Activated T-cell treated with anti-CD3 and anti-CD28 coated beads, Interleukin-2, amount 50 U/mL, for 24 hours (primary cell): ENCODE results near the gene PELI3.
"Not testable (repeated sequence)": the region's sequence is repeated elsewhere in the genome, so short reads cannot be mapped to it uniquely, and the experiment has no call there.

Source experiments
- DNase-seq: peaks from one replicate; pipeline ENCODE4 v3.0.0-alpha.2; 2020
- H3K27ac Mint-ChIP-seq: 2 replicates; pipeline ENCODE4 v1.8.0; 2020; ENCODE audit warnings: mild to moderate bottlenecking, mixed read lengths
- H3K27me3 Mint-ChIP-seq: 2 replicates; pipeline ENCODE4 v1.8.0; 2020; ENCODE audit warnings: mixed read lengths
- H3K36me3 Mint-ChIP-seq: 2 replicates; pipeline ENCODE4 v1.8.0; 2020; ENCODE audit warnings: low read depth, mixed read lengths
- H3K4me1 Mint-ChIP-seq: 2 replicates; pipeline ENCODE4 v1.8.0; 2020; ENCODE audit warnings: low read depth, mixed read lengths
- H3K4me3 Mint-ChIP-seq: 2 replicates; pipeline ENCODE4 v1.8.0; 2020; ENCODE audit warnings: mild to moderate bottlenecking, moderate library complexity, mixed read lengths
- H3K9me3 Mint-ChIP-seq: 2 replicates; pipeline ENCODE4 v1.8.0; 2020; ENCODE audit warnings: mixed read lengths

Gene PELI3

DNA sequence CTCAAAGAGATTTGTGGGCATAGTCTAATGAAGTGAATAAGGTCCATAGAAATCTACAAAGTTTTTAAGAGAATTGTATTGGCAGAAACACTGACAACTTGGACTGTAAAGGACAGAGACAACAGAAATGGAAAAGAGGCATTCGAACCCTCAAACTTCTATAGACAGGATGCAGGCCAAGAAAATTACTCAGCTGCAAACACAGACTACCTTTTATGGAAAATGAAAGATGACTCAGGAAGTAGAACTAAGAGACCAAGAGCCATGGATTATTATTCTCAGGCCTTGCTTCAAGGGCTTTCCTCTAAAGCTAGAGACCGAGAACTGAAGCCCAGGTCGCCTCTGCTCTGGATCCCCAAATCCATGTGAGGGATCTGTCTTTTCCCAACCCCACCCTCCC is 3.8 kb upstream of the PELI3 start:
- DNase-seq: no peak
- no peak overlapping the region for H3K4me3 Mint-ChIP-seq
- H3K9me3 Mint-ChIP-seq: no peaks in the 10 kb centered on the region
- no peaks in the 10 kb centered on the region for H3K36me3 Mint-ChIP-seq
- peaks cover 40% of the 10 kb centered on the region for H3K4me1 Mint-ChIP-seq
- peak overlapping the region; percentile 59 for H3K27ac Mint-ChIP-seq
- no peaks in the 10 kb centered on the region for H3K27me3 Mint-ChIP-seq

DNA sequence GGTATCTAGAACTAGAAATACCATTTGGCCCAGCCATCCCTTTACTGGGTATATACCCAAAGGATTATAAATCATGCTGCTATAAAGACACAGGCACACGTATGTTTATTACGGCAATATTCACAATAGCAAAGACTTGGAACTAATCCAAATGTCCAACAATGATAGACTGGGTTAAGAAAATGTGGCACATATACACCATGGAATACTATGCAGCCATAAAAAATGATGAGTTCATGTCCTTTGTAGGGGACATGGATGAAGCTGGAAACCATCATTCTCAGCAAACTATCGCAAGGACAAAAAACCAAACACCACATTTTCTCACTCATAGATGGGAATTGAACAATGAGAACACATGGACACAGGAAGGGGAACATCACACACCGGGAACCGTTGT is 2.6 kb upstream of the PELI3 start:
- H3K4me1 Mint-ChIP-seq: peaks cover 39% of the 10 kb centered on the region
- not testable (repeated sequence) for H3K4me3 Mint-ChIP-seq, H3K27me3 Mint-ChIP-seq, DNase-seq, H3K27ac Mint-ChIP-seq, H3K36me3 Mint-ChIP-seq, H3K9me3 Mint-ChIP-seq

GRCh38 chr11:66464916-66465315 is 1.8 kb upstream of the PELI3 start:
- Mint-ChIP-seq H3K9me3 (no peaks in the 10 kb centered on the region), H3K4me3 (no peak overlapping the region), H3K36me3 (no peaks in the 10 kb centered on the region), H3K27ac (no peak overlapping the region), H3K27me3 (no peaks in the 10 kb centered on the region), H3K4me1 (peaks cover 33% of the 10 kb centered on the region)
- no peak for DNase-seq

- H3K27me3 Mint-ChIP-seq: no peaks in the 10 kb centered on the region
- peak overlapping the region; percentile 79 for H3K4me3 Mint-ChIP-seq
- peak overlapping the region; percentile 47 for H3K27ac Mint-ChIP-seq
- H3K9me3 Mint-ChIP-seq: no peaks in the 10 kb centered on the region
- H3K4me1 Mint-ChIP-seq: peaks cover 38% of the 10 kb centered on the region
- DNase-seq: no peak
- H3K36me3 Mint-ChIP-seq: peaks cover 4% of the 10 kb centered on the region
Measured at GRCh38 chr11:66465373-66466224, 1.1 kb upstream of the PELI3 start.

DNA sequence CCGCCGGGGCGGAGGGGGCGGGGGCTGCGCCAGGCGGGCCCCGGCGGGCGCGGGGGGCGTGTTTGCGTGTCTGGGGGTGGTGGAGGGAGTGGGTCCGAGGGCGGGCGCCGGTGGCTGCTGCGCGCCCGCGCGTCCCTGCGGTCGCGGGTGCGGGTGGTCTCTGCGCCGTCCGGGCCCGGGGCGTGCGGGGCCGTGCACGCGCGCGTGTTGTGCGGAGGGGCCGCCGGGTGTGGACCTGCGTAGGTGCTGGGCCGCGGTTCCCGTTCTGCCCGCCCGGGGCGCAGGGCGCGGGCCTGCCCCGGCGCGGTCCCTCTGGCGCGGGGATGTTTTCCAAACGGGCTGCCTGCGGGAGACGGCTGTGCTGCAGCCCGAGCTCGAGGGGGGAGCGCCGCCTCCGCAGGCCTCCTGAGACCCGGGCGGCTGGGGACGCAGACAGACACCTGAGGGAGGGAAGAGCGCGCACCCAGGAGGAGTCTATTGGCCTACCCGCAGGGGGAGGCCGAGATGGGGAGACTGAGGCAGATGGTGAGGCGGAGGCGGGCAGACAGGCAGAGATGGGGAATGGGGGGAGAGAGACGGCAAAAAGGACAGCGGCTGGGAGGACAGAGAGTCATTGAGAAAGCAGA is 442 bp downstream of the PELI3 start:
- peak overlapping the region; percentile 82 for H3K4me3 Mint-ChIP-seq
- peaks cover 40% of the 10 kb centered on the region for H3K4me1 Mint-ChIP-seq
- H3K27ac Mint-ChIP-seq: peak overlapping the region; percentile 80
- no peak for DNase-seq
- H3K9me3 Mint-ChIP-seq: no peaks in the 10 kb centered on the region
- H3K36me3 Mint-ChIP-seq: peaks cover 9% of the 10 kb centered on the region
- H3K27me3 Mint-ChIP-seq: no peaks in the 10 kb centered on the region

- H3K9me3 Mint-ChIP-seq: no peaks in the 10 kb centered on the region
- peak overlapping the region; percentile 80 for H3K27ac Mint-ChIP-seq
- H3K27me3 Mint-ChIP-seq: no peaks in the 10 kb centered on the region
- peak overlapping the region; percentile 82 for H3K4me3 Mint-ChIP-seq
- H3K4me1 Mint-ChIP-seq: peaks cover 36% of the 10 kb centered on the region
- peaks cover 15% of the 10 kb centered on the region for H3K36me3 Mint-ChIP-seq
- DNase-seq: no peak
Measured at GRCh38 chr11:66467756-66468155, 1.1 kb downstream of the PELI3 start.

GRCh38 chr11:66468691-66469090 is 2.0 kb downstream of the PELI3 start:
- no peak for DNase-seq
- Mint-ChIP-seq H3K36me3 (peaks cover 23% of the 10 kb centered on the region), H3K27ac (no peak overlapping the region), H3K4me1 (peaks cover 30% of the 10 kb centered on the region), H3K9me3 (no peaks in the 10 kb centered on the region), H3K27me3 (no peaks in the 10 kb centered on the region), H3K4me3 (no peak overlapping the region)

- Mint-ChIP-seq H3K27me3 (no peaks in the 10 kb centered on the region), H3K4me1 (peaks cover 30% of the 10 kb centered on the region), H3K36me3 (peaks cover 30% of the 10 kb centered on the region), H3K9me3 (no peaks in the 10 kb centered on the region), H3K27ac (no peak overlapping the region), H3K4me3 (no peak overlapping the region)
- DNase-seq: no peak
Measured at GRCh38 chr11:66469441-66469840, 2.7 kb downstream of the PELI3 start.

DNA sequence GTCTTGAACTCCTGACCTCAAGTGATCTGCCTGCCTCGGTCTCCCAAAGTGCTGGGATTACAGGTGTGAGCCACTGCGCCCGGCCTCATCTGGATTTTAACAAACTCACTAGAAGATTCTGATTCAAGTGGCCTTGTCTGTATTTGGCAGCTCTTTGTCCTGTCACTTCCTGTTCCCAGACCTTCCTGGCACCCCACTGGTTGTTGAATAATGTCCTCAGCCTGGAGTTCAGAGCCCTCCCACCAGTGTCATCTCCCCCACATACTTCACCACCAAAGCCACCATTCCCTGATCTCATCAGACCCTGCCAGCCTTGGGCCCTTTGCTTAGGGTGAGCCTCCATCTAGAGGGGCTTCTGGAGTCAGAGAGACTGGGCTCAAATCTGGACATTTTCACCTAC is 3.3 kb downstream of the PELI3 start:
- Mint-ChIP-seq H3K36me3 (peaks cover 33% of the 10 kb centered on the region), H3K27ac (peak overlapping the region; percentile 38), H3K4me1 (peaks cover 30% of the 10 kb centered on the region)

DNA sequence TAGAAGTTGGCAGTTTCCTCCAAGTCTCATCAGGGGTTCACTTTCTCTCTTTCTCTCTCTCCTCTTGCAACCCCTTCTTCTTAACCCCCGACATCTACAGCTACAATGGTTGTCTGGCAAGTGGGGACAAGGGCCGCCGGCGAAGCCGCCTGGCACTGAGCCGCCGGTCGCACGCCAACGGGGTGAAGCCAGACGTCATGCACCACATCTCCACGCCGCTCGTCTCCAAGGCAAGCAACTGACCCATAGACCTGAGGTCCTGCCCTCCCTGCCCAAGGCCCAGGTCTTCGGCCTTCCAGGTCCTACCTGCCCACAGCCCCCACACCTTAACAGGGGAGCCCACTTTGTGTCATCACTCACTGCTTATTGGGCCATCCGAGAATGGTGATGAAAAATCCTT is 4.4 kb downstream of the PELI3 start:
- Mint-ChIP-seq H3K4me1 (peaks cover 25% of the 10 kb centered on the region), H3K4me3 (no peak overlapping the region), H3K36me3 (peaks cover 36% of the 10 kb centered on the region), H3K9me3 (no peaks in the 10 kb centered on the region), H3K27me3 (no peaks in the 10 kb centered on the region), H3K27ac (no peak overlapping the region)
- no peak for DNase-seq

More for the DNA sequence above, 3.3 kb downstream of the PELI3 start:
- H3K4me3 Mint-ChIP-seq: no peak overlapping the region
- H3K27me3 Mint-ChIP-seq: no peaks in the 10 kb centered on the region
- no peaks in the 10 kb centered on the region for H3K9me3 Mint-ChIP-seq
- DNase-seq: no peak

- H3K4me3 Mint-ChIP-seq: no peak overlapping the region
Measured at GRCh38 chr11:66472054-66472453, 5.3 kb downstream of the PELI3 start.

GRCh38 chr11:66473167-66473566 is 6.5 kb downstream of the PELI3 start:
- Mint-ChIP-seq H3K9me3 (no peaks in the 10 kb centered on the region), H3K4me3 (no peak overlapping the region), H3K4me1 (peaks cover 14% of the 10 kb centered on the region), H3K27me3 (no peaks in the 10 kb centered on the region), H3K27ac (no peak overlapping the region), H3K36me3 (peaks cover 54% of the 10 kb centered on the region)
- DNase-seq: no peak

More at GRCh38 chr11:66472054-66472453, 5.3 kb downstream of the PELI3 start:
- Mint-ChIP-seq H3K9me3 (no peaks in the 10 kb centered on the region), H3K27ac (no peak overlapping the region), H3K36me3 (peaks cover 45% of the 10 kb centered on the region), H3K4me1 (peaks cover 20% of the 10 kb centered on the region), H3K27me3 (no peaks in the 10 kb centered on the region)
- no peak for DNase-seq

GRCh38 chr11:66473608-66474515 is 7.2 kb downstream of the PELI3 start:
- H3K27me3 Mint-ChIP-seq: no peaks in the 10 kb centered on the region
- H3K36me3 Mint-ChIP-seq: peaks cover 57% of the 10 kb centered on the region
- no peak overlapping the region for H3K4me3 Mint-ChIP-seq
- DNase-seq: no peak
- H3K4me1 Mint-ChIP-seq: peaks cover 16% of the 10 kb centered on the region
- H3K27ac Mint-ChIP-seq: no peak overlapping the region
- no peaks in the 10 kb centered on the region for H3K9me3 Mint-ChIP-seq

GRCh38 chr11:66475349-66476172 is 8.9 kb downstream of the PELI3 start:
- Mint-ChIP-seq H3K9me3 (no peaks in the 10 kb centered on the region), H3K4me1 (peaks cover 18% of the 10 kb centered on the region), H3K27ac (no peak overlapping the region), H3K4me3 (no peak overlapping the region), H3K36me3 (peaks cover 67% of the 10 kb centered on the region), H3K27me3 (no peaks in the 10 kb centered on the region)
- no peak for DNase-seq
